ENCODE data around the gene SGMS1. TPM values are rescaled to one million over a fixed set of nuclear protein-coding genes. Genes with fewer than 3 reads are reported as not detected.

Gene SGMS1
- total RNA-seq, 2 experiments from 2014 or later: 11.6 TPM

DNA sequence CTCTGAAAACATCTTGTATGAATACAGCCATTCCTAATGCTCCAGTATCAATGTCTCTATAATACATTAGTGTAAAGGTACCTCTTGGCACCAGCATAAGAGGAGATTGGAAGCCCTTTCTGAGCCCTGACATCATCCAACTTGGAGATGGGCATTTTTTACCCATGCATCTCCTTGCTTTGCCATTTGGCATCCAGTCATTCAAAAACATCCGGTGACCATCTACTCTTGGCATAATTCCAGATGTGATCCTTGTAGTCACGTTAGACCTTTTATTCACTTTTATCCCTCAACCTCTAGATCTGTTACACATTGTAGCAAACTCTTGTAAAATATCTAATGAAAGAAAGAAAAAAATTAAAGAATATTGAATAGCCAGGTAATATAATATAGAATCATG, 17.9 kb upstream of the SGMS1 start:
- ChIA-PET CTCF (no interaction called here), POLR2A (no interaction called here)

DNA sequence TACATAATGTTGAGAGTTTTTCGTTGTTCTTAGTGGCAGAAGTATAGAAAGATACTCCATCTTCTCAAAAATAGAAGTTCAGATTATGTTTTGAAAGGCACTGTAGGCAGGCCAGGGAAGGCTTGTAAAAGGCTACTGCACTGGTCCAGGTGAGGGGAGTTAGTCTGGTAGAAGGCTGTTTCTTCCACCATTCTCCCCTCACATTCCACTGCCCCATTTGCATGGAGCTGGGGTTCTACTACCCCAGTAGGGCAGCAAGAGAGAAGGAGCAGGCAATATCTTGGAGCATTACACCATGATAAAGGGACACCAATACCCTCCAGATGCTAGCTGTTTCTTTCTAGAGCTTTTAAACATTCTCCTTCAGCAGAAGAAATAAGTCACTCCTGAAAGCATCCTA, 16.5 kb upstream of the SGMS1 start:
- ChIA-PET POLR2A (no interaction called here), CTCF (no interaction called here)

DNA sequence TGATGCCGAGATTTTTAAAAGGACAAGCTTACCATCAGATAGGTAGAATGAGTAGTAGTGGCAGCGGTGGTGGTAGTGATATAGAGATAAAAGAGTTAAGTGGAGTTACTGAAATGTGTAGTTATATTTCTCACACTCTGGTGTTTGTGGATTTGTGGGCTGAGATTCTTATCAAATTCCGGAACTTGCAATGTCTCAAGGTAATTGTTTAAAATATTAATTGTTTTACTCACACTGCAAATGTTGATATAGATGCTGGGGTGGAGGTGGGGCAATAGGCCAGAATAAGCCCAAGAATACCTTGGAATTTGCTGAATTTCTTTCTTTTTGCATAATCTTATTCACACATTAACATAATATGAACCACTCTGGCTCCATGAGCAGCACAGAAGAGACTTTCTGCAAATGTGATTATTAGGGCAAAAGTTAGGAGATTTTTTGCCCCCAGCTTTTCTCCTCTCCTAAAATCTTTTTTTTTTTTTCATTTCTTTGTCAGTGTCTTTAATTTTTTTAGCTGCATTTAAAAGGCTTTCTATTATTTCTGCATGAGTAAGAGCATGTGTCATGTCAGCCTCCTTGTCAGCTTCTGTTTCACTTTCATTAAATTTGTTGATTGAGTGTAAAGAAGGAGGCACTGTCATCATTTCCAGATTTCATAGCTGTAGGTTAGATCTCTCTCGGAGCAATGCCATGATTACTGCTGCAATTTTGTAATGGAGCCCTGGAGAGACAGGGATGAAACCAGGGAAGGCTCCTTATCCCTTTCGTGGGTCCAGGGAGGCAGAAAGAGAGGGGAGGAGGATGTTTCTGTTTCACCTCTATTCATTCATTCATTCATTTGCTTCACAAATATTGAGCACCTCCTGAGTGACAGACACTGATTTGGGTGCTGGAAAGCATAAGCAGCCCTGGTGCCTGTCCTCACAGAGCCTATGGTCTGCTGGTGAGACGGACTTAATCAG, 13.1 kb upstream of the SGMS1 start:
- ChIA-PET POLR2A (interaction anchor here (0.6 to 2.2 kb wide), 5 partner anchors 13 to 245 kb away, joined by 3 to 7 read pairs (median 5); partner anchors contain the start of gene SGMS1), CTCF (interaction anchor here (1.5 kb wide), 1 partner anchor 84 kb away, joined by 3 read pairs; no protein-coding TSS in a partner anchor)

DNA sequence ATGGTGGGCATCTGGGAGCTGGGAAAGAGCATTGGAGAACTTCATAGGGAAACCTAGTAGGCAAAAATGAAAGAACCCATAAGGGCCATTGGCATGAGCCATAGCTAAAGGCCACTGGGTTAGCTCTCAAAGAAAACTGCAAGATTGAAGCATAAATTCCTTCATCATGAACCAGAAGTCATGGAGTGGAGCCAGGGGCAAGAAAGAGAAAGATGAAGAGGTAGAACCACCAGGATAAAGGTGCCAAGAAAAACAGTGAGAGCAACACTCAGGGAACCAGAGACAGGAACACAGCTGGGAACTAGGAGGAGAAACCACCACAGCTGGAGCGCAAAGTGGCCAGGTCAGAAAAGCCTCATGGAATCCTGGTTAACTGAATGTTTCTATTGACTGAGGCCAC, 11.5 kb upstream of the SGMS1 start:
- ChIA-PET CTCF (no interaction called here), POLR2A (no interaction called here)

DNA sequence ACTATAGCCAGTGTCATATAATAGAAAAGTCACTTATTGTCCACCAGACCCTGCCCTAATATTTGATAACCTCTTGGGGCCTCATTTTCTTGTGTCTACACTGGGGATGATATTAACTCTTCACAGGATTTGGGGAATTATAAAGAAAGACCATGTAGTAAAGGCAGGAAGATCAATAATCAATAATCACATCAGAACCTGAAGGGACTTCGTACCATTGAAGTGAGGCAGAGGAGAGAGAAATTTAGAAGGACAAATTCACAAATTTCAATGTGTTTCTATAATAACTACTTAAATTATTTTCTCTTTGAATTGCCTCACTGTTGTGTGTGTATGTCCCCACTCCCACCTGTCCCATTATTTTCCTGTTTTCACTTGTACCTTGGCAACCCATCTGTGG, 10.7 kb upstream of the SGMS1 start:
- ChIA-PET CTCF (no interaction called here), POLR2A (no interaction called here)

DNA sequence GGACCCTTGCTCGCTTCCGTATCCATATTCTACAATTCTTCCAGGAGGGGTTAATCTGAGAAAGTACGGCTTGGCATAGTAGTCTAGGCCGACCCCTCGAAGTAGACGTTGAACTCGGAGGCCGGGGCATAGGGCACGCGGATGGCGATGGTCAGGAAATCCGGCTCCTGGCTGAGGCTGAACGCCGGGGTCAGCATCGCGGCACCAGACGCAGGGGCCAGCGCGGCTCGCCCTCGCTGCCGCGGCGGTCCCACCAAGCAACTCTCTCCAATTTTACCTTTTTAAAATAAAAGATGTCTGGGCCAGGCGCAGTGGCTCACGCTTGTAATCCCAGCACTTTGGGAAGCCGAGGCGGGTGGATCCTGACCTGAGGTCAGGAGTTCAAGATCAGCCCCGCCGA, 7.3 kb upstream of the SGMS1 start:
- CTCF ChIA-PET: no interaction called here
- POLR2A ChIA-PET: no interaction called here

DNA sequence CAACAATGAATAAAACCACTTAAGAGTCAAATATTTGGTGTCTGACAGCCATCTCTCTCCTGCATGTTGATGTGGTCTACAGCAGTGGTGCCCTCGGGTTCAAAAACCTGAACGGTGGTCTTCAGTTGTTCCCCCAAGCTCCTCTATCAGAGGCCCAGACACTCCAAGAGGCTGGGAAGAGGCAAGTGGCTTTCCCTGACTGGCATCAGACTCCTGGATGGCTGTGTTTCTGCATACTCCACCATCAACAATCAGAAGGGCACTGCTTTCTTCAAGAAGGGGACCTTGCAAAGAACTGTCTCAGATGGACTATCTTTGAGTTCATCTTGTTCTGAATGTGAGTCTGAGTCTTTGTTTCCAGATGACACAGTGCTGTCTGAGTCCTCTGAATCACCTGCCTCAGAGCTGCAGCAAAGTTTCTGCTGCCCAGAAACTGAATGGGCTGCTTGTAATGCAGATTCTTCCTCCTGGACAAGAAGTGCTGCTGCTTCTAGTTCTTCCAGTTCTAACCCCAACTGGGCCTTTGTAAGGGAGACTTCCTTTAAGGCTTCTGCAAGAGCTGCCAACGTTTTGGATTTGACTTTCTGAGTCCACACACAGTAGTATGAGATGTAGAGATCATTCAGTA, 5.9 kb upstream of the SGMS1 start:
- CTCF ChIA-PET: no interaction called here

DNA sequence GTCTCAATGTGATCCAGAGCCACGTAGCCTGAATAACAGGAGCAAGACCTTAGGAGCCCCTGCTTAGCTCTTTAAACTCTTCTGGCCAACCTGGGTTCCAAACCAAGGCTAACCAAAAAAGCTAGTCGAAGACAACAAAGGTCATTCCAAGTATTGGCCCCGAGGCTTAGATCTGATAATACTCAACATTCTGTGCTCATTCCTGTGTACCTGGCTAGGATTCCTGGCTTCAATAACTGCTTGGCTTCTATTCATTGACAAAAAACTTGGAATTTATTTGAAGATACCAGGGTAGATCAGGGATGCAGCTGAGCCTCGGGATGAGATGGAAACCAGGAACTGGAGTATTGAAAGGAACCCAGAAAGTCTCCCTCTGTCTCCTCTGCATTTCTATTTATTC, 4.1 kb upstream of the SGMS1 start:
- CTCF ChIA-PET: no interaction called here
- POLR2A ChIA-PET: no interaction called here

More for the DNA sequence above, 5.9 kb upstream of the SGMS1 start:
- POLR2A ChIA-PET: no interaction called here

DNA sequence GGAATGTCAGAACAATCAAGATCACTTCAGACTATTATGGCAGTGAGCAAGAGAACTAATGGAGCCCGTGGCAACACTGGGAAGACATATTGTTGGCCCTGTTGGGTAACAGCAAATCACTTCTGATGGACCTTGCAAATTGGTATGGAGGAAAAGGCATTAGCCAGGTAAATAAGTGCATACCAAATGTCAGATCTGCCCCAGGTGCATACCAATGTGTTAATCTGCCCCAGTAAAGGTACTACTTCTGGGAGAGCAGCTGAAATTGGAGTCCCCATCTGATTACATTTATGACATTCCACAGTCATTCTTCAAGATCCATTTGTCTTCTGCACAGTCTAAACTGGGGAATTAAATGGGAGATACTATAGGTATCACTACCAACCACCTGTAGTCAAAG, 3.7 kb upstream of the SGMS1 start:
- POLR2A ChIA-PET: no interaction called here
- CTCF ChIA-PET: no interaction called here

DNA sequence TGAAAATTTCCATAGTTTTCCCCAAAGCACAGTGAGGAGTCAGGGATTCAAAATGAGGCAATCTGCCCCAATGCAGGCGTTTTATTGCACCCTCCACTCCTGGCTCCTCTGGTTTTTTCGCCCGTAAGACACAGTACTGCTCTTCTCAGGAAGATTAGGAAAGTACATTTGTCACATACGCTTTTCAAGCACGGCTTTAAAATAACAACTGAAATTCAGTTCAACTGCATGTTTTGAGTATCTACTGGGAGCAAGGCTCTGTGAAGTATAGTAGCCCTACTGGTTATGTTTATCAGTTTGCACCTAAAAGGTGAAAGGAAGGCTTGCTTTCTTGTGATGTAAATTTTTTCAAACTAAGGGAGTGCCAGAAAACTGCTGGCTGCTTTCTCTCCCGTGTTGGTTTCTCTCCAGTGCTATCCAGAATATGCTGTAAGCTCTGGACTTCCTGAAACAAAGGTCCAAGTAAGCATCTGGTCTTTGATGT, 1.9 kb upstream of the SGMS1 start:
- POLR2A ChIA-PET: no interaction called here

DNA sequence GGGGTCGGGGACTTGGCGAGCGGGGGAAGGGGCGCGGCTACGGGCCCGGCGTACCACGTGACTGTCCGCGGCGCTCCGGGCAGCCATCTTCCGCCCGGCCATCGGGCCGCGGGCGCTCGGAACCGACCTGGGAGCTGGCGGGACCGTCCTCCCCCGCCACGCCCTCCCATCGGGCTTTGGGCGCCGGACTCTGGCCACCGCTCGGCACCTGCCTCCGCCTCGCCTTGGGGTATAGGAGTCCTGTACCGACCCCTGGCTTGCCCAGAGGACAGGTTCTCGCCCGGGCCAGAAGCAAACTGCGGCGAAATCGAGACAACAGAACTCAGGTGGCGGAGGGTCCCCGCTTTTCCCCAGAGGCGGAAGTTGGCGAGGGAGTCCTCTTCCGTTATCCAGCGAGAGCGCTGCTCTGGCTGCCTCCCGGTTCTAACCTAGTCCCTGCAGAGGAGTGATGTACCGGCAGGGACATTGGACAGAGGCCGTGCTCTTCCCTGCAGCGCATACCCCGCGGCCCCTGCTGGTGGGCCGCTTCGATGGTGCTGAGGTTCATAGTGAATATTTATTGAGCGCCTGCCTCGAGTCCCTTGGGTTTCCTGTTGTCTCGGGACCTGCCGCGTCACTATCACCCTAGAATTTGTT, 1.2 kb upstream of the SGMS1 start:
- CTCF ChIA-PET: interaction anchor here (1.2 kb wide), 2 partner anchors 90 to 112 kb away, joined by 3 to 5 read pairs; no protein-coding TSS in a partner anchor
- POLR2A ChIA-PET: interaction anchor here (0.7 to 1.7 kb wide), 5 partner anchors 12 to 117 kb away, joined by 3 to 7 read pairs (median 3); partner anchors contain the start of gene ASAH2B

More for the DNA sequence above, 1.9 kb upstream of the SGMS1 start:
- CTCF ChIA-PET: no interaction called here

DNA sequence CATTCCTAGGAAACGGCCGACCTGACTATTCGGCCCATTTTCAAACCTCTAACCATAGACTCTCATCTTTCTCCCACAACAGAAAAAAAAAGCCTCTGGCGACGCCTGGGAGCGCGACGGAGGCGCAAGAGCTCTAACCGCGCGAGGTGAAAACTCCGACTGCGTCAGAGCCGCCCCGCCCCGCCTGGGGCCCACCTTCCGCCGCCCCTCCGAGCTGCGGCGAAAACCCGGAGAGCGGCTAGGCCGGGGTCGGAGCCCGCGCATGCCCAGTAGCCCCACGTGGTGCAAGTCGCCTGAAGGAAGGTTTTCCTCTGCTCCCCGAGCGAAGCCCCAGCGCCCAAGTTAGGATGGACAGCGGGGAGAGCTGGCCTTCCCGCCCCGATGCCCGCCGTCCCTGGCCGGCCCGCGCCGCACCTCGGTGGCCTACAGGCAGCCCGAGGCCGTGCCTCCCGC, 683 bp upstream of the SGMS1 start:
- POLR2A ChIA-PET: interaction anchor here (0.7 to 1.7 kb wide), 5 partner anchors 13 to 116 kb away, joined by 3 to 7 read pairs (median 3); partner anchors contain the start of gene ASAH2B
- CTCF ChIA-PET: interaction anchor here (1.2 kb wide), 2 partner anchors 90 to 112 kb away, joined by 3 to 5 read pairs; no protein-coding TSS in a partner anchor

DNA sequence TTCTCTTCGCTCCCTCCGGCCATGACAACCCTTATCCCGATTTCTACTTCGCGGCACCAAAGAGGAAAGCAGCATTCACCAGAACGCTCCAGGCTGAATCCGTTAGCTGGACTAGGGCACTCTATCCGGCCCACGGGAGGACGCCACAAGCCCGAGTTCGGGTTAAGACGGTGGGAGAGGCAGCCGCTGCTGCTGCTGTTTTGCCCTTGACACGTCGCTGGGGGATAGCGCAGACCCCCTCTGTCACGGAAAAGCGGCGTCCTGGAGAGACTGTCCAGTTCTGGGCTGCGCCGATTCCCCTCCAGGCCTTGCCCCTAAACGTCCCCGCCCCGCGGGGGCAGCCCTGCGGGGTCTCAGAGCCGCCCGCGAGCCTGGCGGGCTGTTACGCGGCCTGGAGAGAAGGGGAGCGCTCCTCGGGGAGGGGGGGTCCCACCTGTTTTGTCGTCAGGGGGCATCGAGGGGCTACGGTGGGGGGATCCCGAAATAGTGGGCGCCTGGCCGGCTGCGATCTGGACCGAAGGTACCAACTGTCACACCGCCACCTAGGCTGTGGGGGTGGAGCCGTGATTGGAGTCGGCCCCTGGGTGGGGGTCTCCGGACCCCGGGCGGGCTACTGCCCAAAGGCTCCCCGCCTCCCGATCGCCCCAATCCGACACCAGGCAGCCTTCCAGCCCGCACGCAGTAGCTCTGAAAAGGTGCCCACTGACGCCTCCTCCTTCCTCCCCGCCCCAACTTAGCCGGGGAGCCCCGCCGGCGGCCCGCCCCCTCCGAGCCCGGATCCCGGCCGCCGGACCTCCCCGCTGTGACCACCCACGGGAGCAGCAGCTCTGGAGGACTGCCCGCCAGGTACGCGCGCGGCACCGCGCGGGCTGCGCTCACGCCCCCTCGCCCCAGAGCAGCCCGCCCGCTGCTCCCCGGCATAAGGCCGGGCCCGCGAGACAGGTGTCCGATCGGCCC, 772 bp downstream of the SGMS1 start:
- CTCF ChIA-PET: interaction anchor here (1.8 kb wide), 1 partner anchor 12 kb away, joined by 4 read pairs; no protein-coding TSS in a partner anchor
- POLR2A ChIA-PET: interaction anchor here (0.6 to 1.7 kb wide), 2 partner anchors 14 to 124 kb away, joined by 3 to 7 read pairs; no protein-coding TSS in a partner anchor

DNA sequence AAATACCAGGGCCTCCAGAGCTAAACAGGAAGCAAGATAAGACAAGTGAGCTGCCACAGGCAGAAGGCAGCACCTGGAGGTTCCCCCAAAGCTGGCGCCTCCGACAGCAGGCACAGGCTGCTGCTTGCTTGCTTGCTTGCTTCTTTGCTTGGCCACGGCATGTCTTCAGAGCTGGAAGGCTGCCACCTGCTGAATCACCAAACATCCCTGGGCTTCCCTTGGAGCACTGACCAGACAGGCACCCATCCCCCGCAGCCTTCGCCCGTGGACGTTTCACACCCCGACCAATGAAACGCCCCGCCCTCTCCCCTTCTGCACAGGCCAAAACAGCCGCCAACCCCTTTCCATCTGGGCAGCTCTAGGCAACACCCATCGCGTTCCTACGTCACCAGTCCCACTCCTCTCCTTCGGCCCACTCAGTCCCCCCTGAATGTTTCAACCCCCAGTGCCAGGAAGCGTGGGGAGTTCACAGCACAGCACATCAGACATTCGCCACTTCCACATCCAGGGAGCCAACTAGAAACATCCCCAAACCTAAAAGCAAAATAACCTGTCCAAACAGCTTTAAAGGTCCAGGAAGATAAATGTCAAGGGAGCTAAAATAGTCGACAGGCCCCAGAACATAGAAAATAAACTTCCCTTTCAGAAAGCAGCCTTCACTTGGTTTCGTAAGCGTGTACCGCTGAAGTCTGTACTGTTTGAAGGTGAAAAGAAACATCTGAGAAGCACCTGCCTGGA, 1.6 kb downstream of the SGMS1 start:
- ChIA-PET CTCF (interaction anchor here (1.8 kb wide), 1 partner anchor 11 kb away, joined by 4 read pairs; no protein-coding TSS in a partner anchor), POLR2A (no interaction called here)

DNA sequence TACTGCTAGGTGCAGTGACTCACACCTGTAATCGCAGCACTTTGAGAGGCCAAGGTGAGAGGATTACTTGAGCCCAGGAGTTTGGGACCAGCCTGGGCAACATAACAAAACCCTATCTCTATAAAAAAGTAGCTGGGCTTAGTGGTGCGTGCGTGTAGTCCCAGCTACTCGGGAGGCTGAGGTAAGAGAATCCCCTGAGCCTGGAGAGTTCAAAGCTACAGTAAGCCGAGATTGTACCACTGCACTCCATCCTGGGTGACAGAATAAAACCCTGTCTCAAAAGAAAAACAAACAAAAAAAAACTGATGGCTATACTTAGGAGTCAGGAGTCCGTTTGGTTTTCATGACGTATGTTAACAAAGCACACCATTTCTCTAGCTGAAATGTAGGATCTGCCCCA, 2.9 kb downstream of the SGMS1 start:
- POLR2A ChIA-PET: no interaction called here
- CTCF ChIA-PET: interaction anchor here (1.4 to 1.8 kb wide), 2 partner anchors 10 to 68 kb away, joined by 4 read pairs; no protein-coding TSS in a partner anchor

DNA sequence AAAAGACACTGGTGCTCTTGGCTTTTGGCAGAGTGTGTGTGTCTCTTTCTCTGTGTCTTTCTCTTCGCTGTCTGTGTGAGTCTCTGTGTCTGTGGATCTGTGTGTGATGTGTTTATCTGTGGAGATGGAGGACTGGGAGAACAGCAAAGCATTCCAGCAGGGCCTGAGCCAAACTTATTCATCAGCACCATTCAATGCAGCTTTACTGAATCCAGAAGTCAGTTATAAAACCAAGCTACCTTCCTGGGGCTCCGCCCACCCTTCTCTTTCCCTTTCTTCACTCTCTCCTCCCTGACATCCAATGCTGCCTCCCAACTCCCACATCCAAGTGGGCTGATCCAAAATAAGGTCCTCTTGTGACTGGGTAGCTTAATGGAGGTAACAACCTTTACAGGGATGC, 3.9 kb downstream of the SGMS1 start:
- ChIA-PET CTCF (interaction anchor here (1.4 kb wide), 1 partner anchor 67 kb away, joined by 4 read pairs; no protein-coding TSS in a partner anchor), POLR2A (no interaction called here)

DNA sequence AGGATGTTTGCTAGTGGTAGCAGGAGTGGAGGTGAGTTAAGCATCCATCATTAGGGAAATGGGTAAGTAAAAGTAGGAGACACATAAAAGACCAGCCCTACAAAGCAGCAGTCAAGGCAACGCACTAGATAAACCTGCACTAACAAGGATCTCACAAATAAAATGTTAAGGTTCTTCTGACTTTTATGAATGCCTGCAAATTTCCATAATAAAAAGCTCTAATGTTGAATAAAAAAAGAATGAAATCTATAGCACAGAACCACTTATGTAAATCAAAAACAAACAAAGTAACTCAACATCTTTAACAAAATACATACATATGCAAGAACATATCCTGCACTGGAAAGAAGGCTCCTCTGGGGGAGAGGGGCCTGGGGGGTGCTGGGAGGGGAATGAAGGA, 4.6 kb downstream of the SGMS1 start:
- ChIA-PET CTCF (interaction anchor here (1.4 kb wide), 1 partner anchor 66 kb away, joined by 4 read pairs; no protein-coding TSS in a partner anchor), POLR2A (no interaction called here)

DNA sequence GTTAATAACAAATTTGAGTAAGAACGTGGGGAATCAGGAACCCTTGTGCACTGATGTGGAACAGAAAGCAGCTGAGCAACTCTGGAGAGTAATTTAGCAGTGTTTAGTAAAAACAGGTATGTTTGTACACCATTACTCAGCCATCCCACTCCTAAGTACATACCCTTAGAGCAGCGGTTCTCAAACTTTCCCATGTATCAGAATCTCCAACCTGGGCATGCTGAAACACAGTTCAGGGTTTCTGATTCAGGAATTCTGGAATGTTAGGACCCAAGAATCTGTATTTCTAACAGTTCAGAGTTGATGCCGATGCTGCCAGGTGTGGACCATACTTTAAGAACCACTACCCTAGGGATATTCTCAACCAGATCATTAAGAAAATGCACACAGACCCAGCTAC, 5.1 kb downstream of the SGMS1 start:
- POLR2A ChIA-PET: no interaction called here
- CTCF ChIA-PET: no interaction called here
